Trophoblast cell (in vitro differentiated cells and primary cell): Measurements from ENCODE around the gene HEXIM2.
"Not testable (repeated sequence)": the region's sequence is repeated elsewhere in the genome, so short reads cannot be mapped to it uniquely, and the experiment has no call there.

ENCODE experiments used
- DNase-seq, 2 donors: peaks; one replicate each; pipeline ENCODE4 v3.0.0-alpha.2; 2016
- H2AFZ ChIP-seq: 2 replicates; pipeline ENCODE4 v1.6.1; 2013; ENCODE audit warnings: low read length, moderate library complexity, mild to moderate bottlenecking; ENCODE audit not compliant: insufficient read depth, poor library complexity
- H2AK5ac ChIP-seq: 2 replicates; pipeline ENCODE4 v1.6.1; 2013; ENCODE audit warnings: mild to moderate bottlenecking, low read length
- H2BK120ac ChIP-seq: 2 replicates; pipeline ENCODE4 v1.6.1; 2013; ENCODE audit warnings: low read length, mild to moderate bottlenecking, moderate library complexity; ENCODE audit not compliant: insufficient read depth, poor library complexity
- H2BK12ac ChIP-seq: 2 replicates; pipeline ENCODE4 v1.6.1; 2013; ENCODE audit warnings: mild to moderate bottlenecking, low read length, moderate library complexity
- H2BK5ac ChIP-seq: 2 replicates; pipeline ENCODE4 v1.6.1; 2013; ENCODE audit warnings: low read length, low read depth, moderate library complexity, mild to moderate bottlenecking; ENCODE audit not compliant: poor library complexity
- H3K14ac ChIP-seq: 2 replicates; pipeline ENCODE4 v1.6.1; 2013; ENCODE audit warnings: mild to moderate bottlenecking, low read length
- H3K18ac ChIP-seq: 2 replicates; pipeline ENCODE4 v1.6.1; 2013; ENCODE audit warnings: mild to moderate bottlenecking, low read length
- H3K23ac ChIP-seq: 2 replicates; pipeline ENCODE4 v1.6.1; 2013; ENCODE audit warnings: low read length
- H3K27ac ChIP-seq: 2 replicates; pipeline ENCODE4 v1.5.1; 2013; ENCODE audit warnings: low read depth, mild to moderate bottlenecking, inconsistent platforms, low read length, moderate library complexity
- H3K27me3 ChIP-seq: 2 replicates; pipeline ENCODE4 v1.6.1; 2013; ENCODE audit warnings: inconsistent platforms, mild to moderate bottlenecking, low read length, moderate library complexity; ENCODE audit not compliant: insufficient read depth
- H3K36me3 ChIP-seq, 2 experiments: 1 replicate in 1 of 2; 2 replicates in 1 of 2; pipeline ENCODE4 v1.6.1; 2013; ENCODE audit warnings: low read length in 2 of 2, mild to moderate bottlenecking in 2 of 2, moderate library complexity in 1 of 2; ENCODE audit not compliant: insufficient read depth in 2 of 2, control insufficient read depth in 1 of 2
- H3K4ac ChIP-seq: 2 replicates; pipeline ENCODE4 v1.6.1; 2013; ENCODE audit warnings: low read depth, mild to moderate bottlenecking, low read length, moderate library complexity
- H3K4me1 ChIP-seq, 2 experiments: 1 replicate in 1 of 2; 2 replicates in 1 of 2; pipeline ENCODE4 v1.6.1; 2013; ENCODE audit warnings: low read length in 2 of 2, mild to moderate bottlenecking in 2 of 2, moderate library complexity in 1 of 2; ENCODE audit not compliant: insufficient read depth in 2 of 2, control insufficient read depth in 1 of 2
- H3K4me2 ChIP-seq: 2 replicates; pipeline ENCODE4 v1.6.1; 2013; ENCODE audit warnings: inconsistent platforms, mild to moderate bottlenecking, low read length, moderate library complexity
- H3K4me3 ChIP-seq: 2 replicates; pipeline ENCODE4 v1.5.1; 2013; ENCODE audit warnings: mild to moderate bottlenecking, low read depth, low read length, inconsistent platforms
- H3K79me1 ChIP-seq: one replicate; pipeline ENCODE4 v1.6.1; 2013; ENCODE audit warnings: low read length
- H3K79me2 ChIP-seq: 2 replicates; pipeline ENCODE4 v1.6.1; 2013; ENCODE audit warnings: low read length, mild to moderate bottlenecking; ENCODE audit not compliant: control insufficient read depth, insufficient read depth, poor library complexity
- H3K9ac ChIP-seq: 2 replicates; pipeline ENCODE4 v1.6.1; 2013; ENCODE audit warnings: mild to moderate bottlenecking, low read length
- H3K9me3 ChIP-seq: 2 replicates; pipeline ENCODE4 v1.6.1; 2013; ENCODE audit warnings: low read depth, mild to moderate bottlenecking, control low read depth, inconsistent platforms, low read length; ENCODE audit not compliant: insufficient read depth
- H4K12ac ChIP-seq: 2 replicates; pipeline ENCODE4 v1.6.1; 2013; ENCODE audit warnings: low read depth, mild to moderate bottlenecking, low read length, moderate library complexity
- H4K8ac ChIP-seq: 2 replicates; pipeline ENCODE4 v1.6.1; 2013; ENCODE audit warnings: low read depth, mild to moderate bottlenecking, low read length, moderate library complexity
- H4K91ac ChIP-seq: one replicate; pipeline ENCODE4 v1.6.1; 2013; ENCODE audit warnings: low read depth, mild to moderate bottlenecking, low read length, moderate library complexity
- WGBS: extraction: QIAGEN DNeasy Blood & Tissue Kit; methylation state at CpG from one replicate; pipeline ENCODE4 v1.1.7; 2013; ENCODE audit warnings: missing lambda C conversion rate; ENCODE audit not compliant: insufficient read length, insufficient coverage; ENCODE audit errors: extremely low coverage; 5-methylcytosine and 5-hydroxymethylcytosine counted together

The HEXIM2 gene

DNA sequence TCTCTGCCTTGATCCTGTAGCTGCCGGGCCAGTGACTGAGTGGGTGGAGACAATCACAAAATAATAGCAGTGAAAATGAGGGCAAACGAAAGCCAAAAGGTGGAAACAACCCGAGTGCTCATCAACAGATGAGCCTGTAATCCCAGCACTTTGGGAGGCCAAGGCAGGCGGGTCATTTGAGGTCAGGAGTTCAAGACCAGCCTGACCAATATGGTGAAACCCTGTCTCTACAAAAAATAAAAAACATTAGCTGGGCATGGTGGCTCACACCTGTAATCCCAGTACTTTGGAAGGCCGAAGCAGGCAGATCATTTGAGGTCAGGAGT, 36.9 kb upstream of the HEXIM2 start:
- not testable (repeated sequence) for H3K36me3 ChIP-seq, H4K91ac ChIP-seq, H3K27ac ChIP-seq, H3K18ac ChIP-seq, H3K4me3 ChIP-seq, H3K4ac ChIP-seq, H3K14ac ChIP-seq, H2BK5ac ChIP-seq, DNase-seq, H2AK5ac ChIP-seq, H3K79me2 ChIP-seq, H3K4me2 ChIP-seq, H3K9ac ChIP-seq, H4K12ac ChIP-seq, H3K9me3 ChIP-seq, H2BK12ac ChIP-seq, H2BK120ac ChIP-seq, H3K27me3 ChIP-seq, H3K23ac ChIP-seq, H2AFZ ChIP-seq, H4K8ac ChIP-seq
- Histone ChIP-seq H3K4me1 (peaks cover 32 to 33% of the 10 kb centered on the region in 2 experiments), H3K79me1 (peaks cover 15% of the 10 kb centered on the region)
- WGBS = no CpG with 5 or more reads among the region's 5 CpGs

DNA sequence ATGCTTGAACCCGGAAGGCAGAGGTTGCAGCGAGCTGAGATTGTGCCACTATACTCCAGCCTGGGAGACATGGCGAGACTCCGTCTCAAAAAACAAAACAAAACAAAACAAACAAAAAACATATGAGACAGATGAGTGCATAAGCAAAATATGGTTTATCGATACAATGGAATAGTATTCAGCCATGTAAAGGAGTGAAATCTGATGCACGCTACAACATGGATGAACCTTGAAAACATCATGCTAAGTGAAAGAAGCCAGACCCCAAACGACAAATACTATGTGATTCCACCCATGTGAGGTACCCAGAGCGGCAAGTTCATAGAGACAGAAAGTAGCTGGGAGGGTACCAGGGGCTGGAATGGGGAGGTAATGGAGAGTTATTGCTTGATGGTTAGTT, 36.2 kb upstream of the HEXIM2 start:
- Histone ChIP-seq H2BK120ac (no peak overlapping the region), H3K79me2 (no peaks in the 10 kb centered on the region), H3K36me3 (no peaks in the 10 kb centered on the region), H2BK5ac (no peak overlapping the region), H3K4ac (no peak overlapping the region), H2AK5ac (no peak overlapping the region), H3K23ac (no peak overlapping the region), H4K8ac (no peak overlapping the region), H3K14ac (no peak overlapping the region), H3K4me2 (no peak overlapping the region), H2BK12ac (no peak overlapping the region), H3K27ac (no peak overlapping the region), H3K79me1 (peaks cover 15% of the 10 kb centered on the region), H3K9ac (no peak overlapping the region), H4K91ac (no peak overlapping the region), H4K12ac (no peak overlapping the region), H3K27me3 (no peaks in the 10 kb centered on the region), H3K4me1 (peaks cover 39 to 41% of the 10 kb centered on the region in 2 experiments), H2AFZ (no peak overlapping the region), H3K18ac (no peak overlapping the region), H3K9me3 (no peaks in the 10 kb centered on the region), H3K4me3 (no peak overlapping the region)
- no CpG with 5 or more reads among the region's 8 CpGs for WGBS
- DNase-seq = no peak

DNA sequence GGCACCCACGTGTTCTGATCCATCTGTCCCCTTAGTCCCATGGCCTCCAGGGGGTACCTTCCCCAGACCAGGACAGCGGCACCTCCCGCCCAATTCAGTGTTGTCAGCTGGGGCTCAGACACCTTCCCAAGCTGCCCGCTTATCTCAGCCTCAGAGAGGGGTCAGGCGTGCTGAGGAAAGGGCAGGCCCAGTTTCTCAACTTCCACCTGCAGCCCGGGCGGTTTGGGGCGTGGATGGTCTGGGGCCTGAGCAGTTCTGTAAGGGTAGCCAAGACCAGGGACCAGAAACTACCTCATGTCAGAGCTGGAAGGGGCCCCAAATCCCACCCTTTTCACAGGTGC, 34.5 kb upstream of the HEXIM2 start:
- no peaks in the 10 kb centered on the region for H3K9me3 ChIP-seq
- no peak overlapping the region for H2BK12ac ChIP-seq
- no peaks in the 10 kb centered on the region for H3K27me3 ChIP-seq
- no peak overlapping the region for H3K9ac ChIP-seq
- H2AK5ac ChIP-seq = no peak overlapping the region
- H3K27ac ChIP-seq = no peak overlapping the region
- H3K36me3 ChIP-seq = no peaks in the 10 kb centered on the region
- H3K4ac ChIP-seq = no peak overlapping the region
- no peak overlapping the region for H4K12ac ChIP-seq
- H4K8ac ChIP-seq = no peak overlapping the region
- no CpG with 5 or more reads among the region's 8 CpGs for WGBS
- no peak overlapping the region for H3K23ac ChIP-seq
- peaks cover 3% of the 10 kb centered on the region for H3K79me2 ChIP-seq
- H2AFZ ChIP-seq = no peak overlapping the region
- no peak for DNase-seq
- no peak overlapping the region for H3K4me3 ChIP-seq
- no peak overlapping the region for H3K4me2 ChIP-seq
- H3K18ac ChIP-seq = no peak overlapping the region
- H3K79me1 ChIP-seq = peaks cover 25% of the 10 kb centered on the region
- peak overlapping the region; percentile 56 for H4K91ac ChIP-seq
- peak overlapping the region; percentile 15 for H3K14ac ChIP-seq
- H2BK5ac ChIP-seq = no peak overlapping the region
- peaks cover 46 to 51% of the 10 kb centered on the region in 2 experiments for H3K4me1 ChIP-seq
- H2BK120ac ChIP-seq = peak overlapping the region; percentile 4

DNA sequence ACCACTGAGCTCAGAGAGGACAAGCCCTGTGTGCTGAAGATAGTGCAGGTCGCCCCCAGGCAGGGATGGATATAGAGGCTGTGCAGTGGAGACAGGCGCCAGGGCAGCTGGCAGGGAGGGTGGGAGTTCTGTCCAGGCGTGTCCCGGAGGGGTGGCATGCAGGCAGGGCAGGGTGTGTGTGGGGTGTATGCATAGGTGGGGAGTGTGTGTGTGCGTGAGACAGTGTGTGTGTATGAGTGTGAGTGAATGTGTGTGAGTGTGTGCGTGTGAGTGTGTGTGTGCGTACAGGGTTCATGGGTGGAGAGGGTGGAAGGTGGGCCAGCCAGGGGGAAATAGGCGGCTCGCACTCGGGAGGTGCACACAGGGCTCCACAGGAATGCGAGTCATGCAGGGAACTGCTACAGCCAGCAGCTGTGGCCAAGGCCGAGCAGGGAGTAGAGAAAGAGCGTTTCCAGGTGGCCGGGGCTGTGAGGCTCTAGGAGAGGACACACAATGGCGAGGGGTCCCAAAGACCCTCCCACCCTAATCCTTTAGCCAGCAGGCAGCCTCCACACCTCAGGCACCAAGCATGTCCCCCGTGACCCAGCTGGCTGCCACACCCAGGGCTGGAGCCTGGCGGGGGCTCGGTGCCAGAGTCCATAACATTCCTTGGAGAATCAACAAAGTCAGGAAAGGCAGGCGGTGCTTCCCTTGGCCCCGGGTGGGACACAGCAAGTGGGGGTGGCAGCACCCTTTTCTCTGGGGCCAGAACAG, 34.0 kb upstream of the HEXIM2 start:
- WGBS = no CpG with 5 or more reads among the region's 20 CpGs
- H3K36me3 ChIP-seq = no peaks in the 10 kb centered on the region
- H3K79me2 ChIP-seq = peaks cover 4% of the 10 kb centered on the region
- no peak overlapping the region for H3K4me3 ChIP-seq
- H3K23ac ChIP-seq = no peak overlapping the region
- H3K9ac ChIP-seq = no peak overlapping the region
- peak overlapping the region; percentile 59 for H3K14ac ChIP-seq
- peak overlapping the region; percentile 29 for H3K27ac ChIP-seq
- H2BK5ac ChIP-seq = peak overlapping the region; percentile 28
- H3K4ac ChIP-seq = no peak overlapping the region
- H3K4me1 ChIP-seq = peaks cover 46 to 51% of the 10 kb centered on the region in 2 experiments
- peak overlapping the region; percentile 33 for H2BK120ac ChIP-seq
- H4K8ac ChIP-seq = no peak overlapping the region
- H4K91ac ChIP-seq = peak overlapping the region; percentile 56
- H2AK5ac ChIP-seq = peak overlapping the region; percentile 40
- H3K79me1 ChIP-seq = peaks cover 27% of the 10 kb centered on the region
- no peaks in the 10 kb centered on the region for H3K9me3 ChIP-seq
- H3K4me2 ChIP-seq = no peak overlapping the region
- no peaks in the 10 kb centered on the region for H3K27me3 ChIP-seq
- H2AFZ ChIP-seq = no peak overlapping the region
- peak overlapping the region; percentile 15 for H3K18ac ChIP-seq
- H4K12ac ChIP-seq = no peak overlapping the region
- peak overlapping the region; percentile 20 for H2BK12ac ChIP-seq
- DNase-seq = peak; percentile 33 to 58
